HL-60 (cell line): ENCODE data around the gene RGS6.

Source experiments
- DNase-seq, 2 experiments: peaks; one replicate each; pipeline ENCODE4 v3.0.0-alpha.2; 2010 to 2020; ENCODE audit warnings: low read depth in 1 of 2, low spot score in 1 of 2
- H3K27ac ChIP-seq: fragments of 250-450 bp; sonication (Bioruptor Pico); replicated peaks from 2 replicates; pipeline ENCODE4 v1.5.1; 2020; ENCODE audit warnings: mild to moderate bottlenecking, moderate library complexity
- H3K27me3 ChIP-seq: fragments of 250-450 bp; sonication (Bioruptor Pico); 2 replicates; pipeline ENCODE4 v1.5.1; 2021; ENCODE audit warnings: mild to moderate bottlenecking, moderate library complexity; ENCODE audit not compliant: insufficient read depth, poor library complexity, severe bottlenecking
- H3K4me3 ChIP-seq: replicated peaks from 2 replicates; pipeline ENCODE4 v1.5.1; 2011; ENCODE audit warnings: mild to moderate bottlenecking, control low read depth, low read length; ENCODE audit not compliant: insufficient read depth
- CTCF ChIP-seq: IDR thresholded peaks from one replicate; pipeline ENCODE4 v1.5.1; 2011; ENCODE audit warnings: low read length, control low read depth, inconsistent platforms; ENCODE audit not compliant: insufficient read depth
- GABPA ChIP-seq: IDR thresholded peaks from 2 replicates; pipeline ENCODE4 v1.6.1; 2012; ENCODE audit warnings: low read depth
- POLR2AphosphoS5 ChIP-seq: IDR thresholded peaks from 2 replicates; pipeline ENCODE4 v1.6.1; 2012; ENCODE audit warnings: low read depth
- SPI1 ChIP-seq: IDR thresholded peaks from 2 replicates; pipeline ENCODE4 v1.6.1; 2012; ENCODE audit warnings: low read depth, mild to moderate bottlenecking, borderline replicate concordance
- TF ChIP-seq, protein P1 (sequence below): IDR thresholded peaks from 2 replicates; pipeline ENCODE4 v1.6.1; 2012; ENCODE audit warnings: low read depth; ENCODE audit not compliant: insufficient replicate concordance

Gene RGS6

DNA sequence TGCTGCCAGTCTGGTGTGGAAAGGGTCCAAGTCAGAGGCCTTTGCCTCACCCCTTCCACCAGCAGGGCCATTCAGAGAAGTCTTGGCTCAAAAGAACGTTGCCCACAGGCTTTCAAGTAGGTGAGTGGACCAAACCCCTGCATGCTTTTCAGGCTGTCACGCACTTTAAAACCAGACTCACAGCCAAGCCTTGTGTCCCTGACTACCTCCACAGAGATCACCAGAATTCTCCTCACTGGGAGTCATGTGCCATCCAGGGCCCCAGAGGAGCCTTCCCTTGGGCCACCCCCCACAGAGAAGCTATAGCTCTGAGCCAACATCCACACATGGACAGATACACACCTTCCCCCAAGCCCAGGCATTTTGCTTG lies 678.6 kb downstream of the RGS6 start:
- Histone ChIP-seq H3K27ac (no peak overlapping the region), H3K4me3 (no peak overlapping the region), H3K27me3 (no peaks in the 10 kb centered on the region)
- DNase-seq: no peak
- TF ChIP-seq, protein P1, sequence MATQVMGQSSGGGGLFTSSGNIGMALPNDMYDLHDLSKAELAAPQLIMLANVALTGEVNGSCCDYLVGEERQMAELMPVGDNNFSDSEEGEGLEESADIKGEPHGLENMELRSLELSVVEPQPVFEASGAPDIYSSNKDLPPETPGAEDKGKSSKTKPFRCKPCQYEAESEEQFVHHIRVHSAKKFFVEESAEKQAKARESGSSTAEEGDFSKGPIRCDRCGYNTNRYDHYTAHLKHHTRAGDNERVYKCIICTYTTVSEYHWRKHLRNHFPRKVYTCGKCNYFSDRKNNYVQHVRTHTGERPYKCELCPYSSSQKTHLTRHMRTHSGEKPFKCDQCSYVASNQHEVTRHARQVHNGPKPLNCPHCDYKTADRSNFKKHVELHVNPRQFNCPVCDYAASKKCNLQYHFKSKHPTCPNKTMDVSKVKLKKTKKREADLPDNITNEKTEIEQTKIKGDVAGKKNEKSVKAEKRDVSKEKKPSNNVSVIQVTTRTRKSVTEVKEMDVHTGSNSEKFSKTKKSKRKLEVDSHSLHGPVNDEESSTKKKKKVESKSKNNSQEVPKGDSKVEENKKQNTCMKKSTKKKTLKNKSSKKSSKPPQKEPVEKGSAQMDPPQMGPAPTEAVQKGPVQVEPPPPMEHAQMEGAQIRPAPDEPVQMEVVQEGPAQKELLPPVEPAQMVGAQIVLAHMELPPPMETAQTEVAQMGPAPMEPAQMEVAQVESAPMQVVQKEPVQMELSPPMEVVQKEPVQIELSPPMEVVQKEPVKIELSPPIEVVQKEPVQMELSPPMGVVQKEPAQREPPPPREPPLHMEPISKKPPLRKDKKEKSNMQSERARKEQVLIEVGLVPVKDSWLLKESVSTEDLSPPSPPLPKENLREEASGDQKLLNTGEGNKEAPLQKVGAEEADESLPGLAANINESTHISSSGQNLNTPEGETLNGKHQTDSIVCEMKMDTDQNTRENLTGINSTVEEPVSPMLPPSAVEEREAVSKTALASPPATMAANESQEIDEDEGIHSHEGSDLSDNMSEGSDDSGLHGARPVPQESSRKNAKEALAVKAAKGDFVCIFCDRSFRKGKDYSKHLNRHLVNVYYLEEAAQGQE: no peak
- TF ChIP-seq POLR2AphosphoS5 (no peak), SPI1 (no peak), CTCF (no peak), GABPA (no peak)

- TF ChIP-seq POLR2AphosphoS5 (no peak), SPI1 (no peak), CTCF (no peak)
- TF ChIP-seq, protein P1: no peak
These were observed 679.3 kb downstream of the RGS6 start for GRCh38 chr14:72611506-72611905.

DNA sequence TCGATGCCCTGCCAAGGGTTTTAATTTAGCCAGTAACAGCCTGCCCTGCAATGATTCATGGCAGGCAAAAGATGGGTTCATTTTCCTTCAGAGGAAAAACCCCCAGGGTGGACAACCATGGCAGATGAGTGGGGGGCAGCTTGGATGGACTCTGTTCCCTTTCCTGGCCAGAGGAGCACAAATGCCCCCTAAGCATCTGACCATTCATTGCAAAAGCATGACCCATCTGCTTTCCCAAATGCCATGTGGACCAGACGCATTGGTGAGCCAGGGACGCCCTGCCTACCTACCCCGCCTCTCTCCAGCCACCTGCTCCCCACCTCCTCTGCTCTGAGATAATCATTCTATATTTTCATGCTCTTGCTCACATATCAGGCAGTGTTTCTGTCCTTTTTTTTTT lies 679.8 kb downstream of the RGS6 start:
- TF ChIP-seq CTCF (no peak), POLR2AphosphoS5 (no peak), GABPA (no peak), SPI1 (no peak)
- TF ChIP-seq, protein P1: no peak
- H3K27ac ChIP-seq: no peak overlapping the region
- H3K27me3 ChIP-seq: no peaks in the 10 kb centered on the region
- no peak overlapping the region for H3K4me3 ChIP-seq
- DNase-seq: no peak

More at GRCh38 chr14:72611506-72611905, 679.3 kb downstream of the RGS6 start:
- no peak overlapping the region for H3K4me3 ChIP-seq
- H3K27ac ChIP-seq: no peak overlapping the region
- no peaks in the 10 kb centered on the region for H3K27me3 ChIP-seq
- DNase-seq: no peak
